ENCODE data around the gene SLC1A3. TPM values are rescaled to one million over a fixed set of nuclear protein-coding genes. Genes with fewer than 3 reads are reported as not detected.

The SLC1A3 gene
- total RNA-seq, 1 donor from 2014 or later = 1.3 TPM

DNA sequence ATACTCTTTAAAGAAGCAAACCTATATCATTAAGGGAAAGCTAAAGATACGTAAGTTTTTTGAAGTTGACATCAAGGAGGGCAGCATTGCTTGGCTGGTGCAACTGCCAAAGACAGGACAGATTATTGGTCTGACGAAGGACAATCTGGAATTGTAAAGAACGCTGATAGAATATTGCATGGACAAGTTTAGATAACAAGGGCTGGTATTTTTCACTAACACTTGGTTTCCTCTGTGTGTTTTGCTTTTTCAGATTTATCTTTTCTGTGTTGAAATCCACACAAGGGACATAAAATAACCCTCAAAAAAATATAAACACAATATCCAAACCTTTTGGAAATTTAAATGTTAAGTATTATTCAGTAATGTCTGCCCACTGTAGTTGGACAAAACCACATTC, 39.7 kb downstream of the SLC1A3 start:
- DNase-seq (ENCODE audit: low read depth) = no peak
- no peak overlapping the region for H3K4me3 ChIP-seq (ENCODE audit: low read depth, low read length)
- TF ChIP-seq, protein P1, sequence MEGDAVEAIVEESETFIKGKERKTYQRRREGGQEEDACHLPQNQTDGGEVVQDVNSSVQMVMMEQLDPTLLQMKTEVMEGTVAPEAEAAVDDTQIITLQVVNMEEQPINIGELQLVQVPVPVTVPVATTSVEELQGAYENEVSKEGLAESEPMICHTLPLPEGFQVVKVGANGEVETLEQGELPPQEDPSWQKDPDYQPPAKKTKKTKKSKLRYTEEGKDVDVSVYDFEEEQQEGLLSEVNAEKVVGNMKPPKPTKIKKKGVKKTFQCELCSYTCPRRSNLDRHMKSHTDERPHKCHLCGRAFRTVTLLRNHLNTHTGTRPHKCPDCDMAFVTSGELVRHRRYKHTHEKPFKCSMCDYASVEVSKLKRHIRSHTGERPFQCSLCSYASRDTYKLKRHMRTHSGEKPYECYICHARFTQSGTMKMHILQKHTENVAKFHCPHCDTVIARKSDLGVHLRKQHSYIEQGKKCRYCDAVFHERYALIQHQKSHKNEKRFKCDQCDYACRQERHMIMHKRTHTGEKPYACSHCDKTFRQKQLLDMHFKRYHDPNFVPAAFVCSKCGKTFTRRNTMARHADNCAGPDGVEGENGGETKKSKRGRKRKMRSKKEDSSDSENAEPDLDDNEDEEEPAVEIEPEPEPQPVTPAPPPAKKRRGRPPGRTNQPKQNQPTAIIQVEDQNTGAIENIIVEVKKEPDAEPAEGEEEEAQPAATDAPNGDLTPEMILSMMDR (conservative IDR thresholded peaks at IDR 0.05; ENCODE audit: low read depth, low read length) = no peak

DNA sequence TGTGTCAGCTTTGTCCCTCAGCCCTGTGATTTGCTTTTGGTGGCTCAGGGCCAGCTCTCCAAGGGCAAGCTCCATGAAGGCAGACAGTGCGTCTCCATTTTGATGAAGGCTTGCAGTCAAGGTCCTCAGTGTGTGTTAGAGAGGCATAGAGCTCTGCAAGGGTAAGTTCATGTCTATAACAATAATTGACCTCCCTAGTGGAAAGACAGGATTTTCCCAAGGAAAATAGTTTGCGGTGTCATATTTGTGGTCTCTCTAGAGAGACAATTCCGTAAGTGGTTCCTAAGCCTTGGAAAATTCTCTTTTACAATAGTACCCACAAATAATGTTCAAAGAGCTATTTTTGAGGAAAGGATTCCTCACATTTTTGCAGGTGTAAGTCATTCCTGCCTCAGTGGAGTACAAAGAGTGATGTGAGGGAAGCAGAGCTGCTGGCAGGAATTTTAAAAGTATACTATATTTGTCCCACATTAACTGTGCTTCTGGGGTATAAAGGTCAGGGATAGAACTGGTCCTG, 40.2 kb downstream of the SLC1A3 start:
- H3K4me3 ChIP-seq (ENCODE audit: low read depth, low read length) = no peak overlapping the region
- no peak for DNase-seq (ENCODE audit: low read depth)
- TF ChIP-seq, protein P1 (conservative IDR thresholded peaks at IDR 0.05; ENCODE audit: low read depth, low read length) = no peak

DNA sequence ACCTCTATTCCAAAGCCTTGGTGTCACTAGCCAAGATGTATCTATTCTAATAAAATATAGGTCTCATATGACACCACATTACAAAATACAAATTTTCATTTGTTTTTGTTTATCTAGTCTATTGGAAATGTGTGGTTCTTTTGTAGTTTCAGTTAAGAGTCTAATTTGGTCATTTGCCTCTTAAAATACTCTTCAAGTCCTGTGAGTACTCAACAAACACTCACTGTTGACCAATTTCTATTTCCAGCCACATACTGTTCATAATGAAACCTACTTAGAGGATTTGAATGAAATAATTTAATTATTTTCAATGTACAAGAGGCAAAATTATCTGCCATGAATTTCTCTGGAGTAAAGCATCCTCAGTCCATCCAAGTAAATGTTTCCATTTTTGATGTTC, 40.6 kb downstream of the SLC1A3 start:
- DNase-seq (ENCODE audit: low read depth) = no peak
- TF ChIP-seq, protein P1 (conservative IDR thresholded peaks at IDR 0.05; ENCODE audit: low read depth, low read length) = no peak
- no peak overlapping the region for H3K4me3 ChIP-seq (ENCODE audit: low read depth, low read length)

DNA sequence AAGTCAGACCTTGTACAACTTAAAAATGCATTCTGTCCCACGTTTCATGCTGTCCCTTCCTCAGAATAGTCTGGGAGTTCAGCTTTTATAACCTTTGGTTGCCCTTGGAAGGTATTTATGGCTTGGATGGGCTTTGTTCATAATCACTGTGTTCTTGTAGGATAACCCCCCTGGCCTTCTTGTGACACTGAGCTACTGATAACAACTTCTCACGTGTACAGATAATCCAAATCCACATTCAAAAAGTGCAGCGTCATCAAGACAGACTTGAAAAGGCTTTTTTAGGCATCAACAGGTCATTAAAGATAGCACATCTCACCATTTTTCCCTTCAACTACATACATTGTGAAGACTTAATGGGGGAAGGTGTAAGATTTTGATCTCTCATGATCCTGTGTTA, 42.0 kb downstream of the SLC1A3 start:
- DNase-seq (ENCODE audit: low read depth) = no peak
- H3K4me3 ChIP-seq (ENCODE audit: low read depth, low read length) = no peak overlapping the region
- TF ChIP-seq, protein P1 (conservative IDR thresholded peaks at IDR 0.05; ENCODE audit: low read depth, low read length) = no peak

DNA sequence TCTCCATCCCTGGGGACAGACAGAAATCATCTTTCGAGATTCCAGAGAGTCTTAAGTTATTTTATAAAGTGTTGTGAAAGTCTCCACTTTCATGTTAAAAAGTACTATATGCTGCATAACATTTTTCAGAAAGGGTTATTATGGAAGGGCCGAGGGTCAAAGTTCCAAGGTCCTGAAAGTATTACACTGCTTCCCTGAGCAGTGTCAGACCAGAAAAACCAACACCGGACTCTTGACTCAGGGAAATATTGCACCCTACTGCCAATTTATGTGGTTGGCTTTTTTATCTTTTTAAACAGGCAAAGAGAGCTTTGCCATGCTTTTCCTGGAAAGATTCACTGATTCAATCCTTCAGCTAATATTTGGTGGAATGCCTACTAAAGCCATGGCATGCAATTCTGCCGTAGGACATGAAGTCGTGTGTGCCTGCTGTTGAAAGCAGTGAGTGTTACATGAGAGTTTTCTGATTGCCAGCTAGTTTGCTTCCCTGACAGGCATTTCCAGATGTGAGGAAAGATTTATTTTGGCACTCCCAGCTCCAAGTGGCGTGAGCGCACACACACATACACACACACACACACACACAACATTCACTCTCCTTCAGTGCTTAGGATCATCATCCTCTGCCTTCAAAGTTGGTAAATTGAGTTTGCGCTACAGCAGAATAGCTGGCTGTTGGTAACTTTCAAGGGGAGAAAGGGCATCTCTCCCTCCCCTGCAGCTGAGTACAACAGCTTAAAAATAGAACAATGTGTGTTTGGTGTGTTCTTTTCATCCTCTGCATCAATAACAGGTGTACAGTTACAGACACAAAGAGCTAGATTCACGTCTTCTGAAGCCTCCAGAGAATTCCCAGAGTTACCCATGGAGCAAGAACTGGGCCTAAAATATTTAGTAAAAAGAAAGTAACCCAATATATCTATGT, 45.6 kb downstream of the SLC1A3 start:
- no peak for DNase-seq (ENCODE audit: low read depth)
- H3K4me3 ChIP-seq (ENCODE audit: low read depth, low read length) = no peak overlapping the region
- TF ChIP-seq, protein P1 (conservative IDR thresholded peaks at IDR 0.05; ENCODE audit: low read depth, low read length) = no peak

DNA sequence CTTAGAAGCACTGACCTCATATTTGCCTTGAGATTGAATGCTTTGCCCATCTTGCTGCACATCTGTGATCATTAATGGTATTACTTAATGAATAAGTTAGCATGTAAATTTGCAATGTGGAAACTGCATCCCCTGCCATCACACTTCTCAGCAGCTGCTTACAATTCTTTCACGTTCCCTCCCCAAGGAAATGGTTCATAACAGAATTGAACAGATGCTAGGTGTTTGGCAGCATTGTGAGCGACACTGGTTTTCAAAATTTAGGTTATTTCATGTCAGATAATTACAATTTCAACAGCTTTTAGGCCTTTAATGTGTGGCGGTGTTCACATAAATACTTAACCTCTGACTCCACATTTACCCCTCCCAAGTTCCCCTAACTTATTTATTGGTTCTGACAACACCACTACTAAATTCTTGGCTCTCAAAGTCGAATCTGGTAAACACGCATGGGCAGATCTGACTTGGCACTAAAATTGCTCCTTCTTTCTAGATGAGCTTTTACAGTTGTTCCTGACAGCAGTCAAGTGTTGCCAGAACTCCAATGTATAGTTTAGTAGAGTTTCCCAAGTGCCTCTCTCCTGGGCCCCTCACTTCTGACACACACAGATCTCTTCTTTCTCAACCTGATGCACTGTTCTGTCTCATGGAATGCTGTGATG, 46.8 kb downstream of the SLC1A3 start:
- no peak overlapping the region for H3K4me3 ChIP-seq (ENCODE audit: low read depth, low read length)
- no peak for DNase-seq (ENCODE audit: low read depth)
- TF ChIP-seq, protein P1 (conservative IDR thresholded peaks at IDR 0.05; ENCODE audit: low read depth, low read length) = no peak
